Right cardiac atrium (tissue), 5 donors: Measurements from ENCODE around the gene FCER1G. TPM values are rescaled to one million over a fixed set of nuclear protein-coding genes. Genes with fewer than 3 reads are reported as not detected.
A peak's percentile ranks its signal among the peaks of the same experiment; 100 is the strongest.

Experiments
- ATAC-seq, 2 donors: fragments of 200-7000 bp; cut with Tn5 transposase; one replicate each; pipeline versions ENCODE4 v1.8.0 to v1.9.1; 2020; ENCODE audit warnings: moderate library complexity in 2 of 2, mild to moderate bottlenecking in 1 of 2
- DNase-seq, 3 donors: peaks; one replicate each; pipeline ENCODE4 v3.0.0-alpha.2; 2020
- H3K27ac ChIP-seq: one replicate; pipeline ENCODE4 v1.5.1; 2013; ENCODE audit warnings: mild to moderate bottlenecking, low read length, control low read depth, moderate library complexity
- H3K27me3 ChIP-seq: one replicate; pipeline ENCODE4 v1.6.1; 2013; ENCODE audit not compliant: control insufficient read depth, insufficient read depth
- H3K4me1 ChIP-seq: one replicate; pipeline ENCODE4 v1.6.1; 2013; ENCODE audit warnings: low read length; ENCODE audit not compliant: control insufficient read depth, insufficient read depth
- H3K4me3 ChIP-seq: one replicate; pipeline ENCODE4 v1.5.1; 2013; ENCODE audit warnings: low read length, control low read depth
- H3K9me3 ChIP-seq: one replicate; pipeline ENCODE4 v1.6.1; 2013; ENCODE audit warnings: low read length; ENCODE audit not compliant: control insufficient read depth
- WGBS: extraction: QIAGEN DNeasy Blood & Tissue Kit; methylation state at CpG from one replicate; pipeline ENCODE4 v1.1.7; 2013; 5-methylcytosine and 5-hydroxymethylcytosine counted together
- intact Hi-C, 4 donors: fragments of 100-400 bp; cut with DNase I; formaldehyde crosslinking; loops; one replicate each; pipeline versions ENCODE4 v1.11.0 to v1.14.0; 2022 to 2023
- polyA plus RNA-seq: library from polyadenylated mRNA; stranded (reverse); fragments of 200-250 nt; gene quantifications from one replicate; pipeline ENCODE4 v1.2.3, GENCODE V29; 2013
- total RNA-seq, 4 donors: library from RNA; stranded (reverse); fragmentation: NEBNext Ultra II Directional; extraction: Animal tissue kit (Norgen Biotek cat#: 25700); gene quantifications; one replicate each; pipeline ENCODE4 v1.2.1, GENCODE V29; 2021
- donor health status: healthy with polysubstance abuse.
- donor health status: DM: no; HTN: yes; CAD: no.
- donor health status: DM: no; HTN: no; CAD: no.
- donor health status: DM: no; HTN: yes; CAD: no; lungs with severe emphysema.
- donor health status: DM: yes; HTN: yes; CAD: no.

FCER1G gene
- total and polyA plus RNA-seq, 5 donors: 23.3 to 44.3 (median 33.4) TPM

DNA sequence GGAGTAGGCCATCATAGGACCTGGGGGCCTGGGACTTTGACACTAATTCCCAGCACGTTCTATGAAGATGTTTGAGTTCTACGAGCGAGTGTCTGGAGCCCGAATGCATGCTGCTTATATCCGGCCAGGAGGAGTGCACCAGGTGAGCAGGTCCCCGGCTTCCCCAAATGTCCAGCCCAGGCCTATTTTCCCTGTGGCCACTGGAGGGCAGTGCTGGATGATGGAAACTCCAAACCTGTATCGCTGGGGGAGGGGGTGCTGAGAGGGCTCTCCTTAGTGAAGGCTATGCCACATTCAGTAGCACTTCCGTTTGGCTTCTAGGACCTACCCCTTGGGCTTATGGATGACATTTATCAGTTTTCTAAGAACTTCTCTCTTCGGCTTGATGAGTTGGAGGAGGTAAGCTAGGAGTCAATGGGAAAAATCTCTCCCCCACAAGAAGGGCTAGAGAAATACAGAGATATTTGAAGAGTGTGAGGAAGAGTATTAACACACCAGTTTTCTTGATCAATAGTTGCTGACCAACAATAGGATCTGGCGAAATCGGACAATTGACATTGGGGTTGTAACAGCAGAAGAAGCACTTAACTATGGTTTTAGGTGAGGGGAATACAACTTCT is 5.2 kb upstream of the FCER1G start:
- Histone ChIP-seq H3K4me1 (peaks cover 6% of the 10 kb centered on the region), H3K4me3 (no peak overlapping the region), H3K9me3 (no peaks in the 10 kb centered on the region), H3K27ac (no peak overlapping the region), H3K27me3 (no peaks in the 10 kb centered on the region)
- ATAC-seq (peak; percentile 51 to 54), DNase-seq (peak; percentile 83 to 90 (median 83))
- intact Hi-C loops: no loop called here
- 33% methylated on average over 11 of the region's 11 CpGs for WGBS

DNA sequence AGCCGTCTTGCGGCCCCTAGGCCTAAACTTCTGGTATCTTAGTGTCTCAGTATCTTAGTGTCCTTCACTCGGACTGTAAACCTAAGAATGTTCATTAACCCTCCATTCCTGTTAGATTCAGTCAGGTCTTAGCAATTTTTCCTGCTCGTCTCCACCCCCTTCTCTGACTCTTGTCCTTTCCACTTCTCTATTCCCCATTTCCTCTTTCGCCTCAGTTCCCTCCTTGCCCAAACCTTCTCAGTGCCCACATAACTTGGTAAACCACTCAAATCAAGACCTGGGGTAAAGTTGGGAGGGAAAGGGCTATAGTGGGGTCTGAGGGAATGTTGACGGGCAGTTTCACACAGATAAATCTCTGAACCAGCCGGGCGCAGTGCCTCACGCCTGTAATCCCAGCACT is 726 bp upstream of the FCER1G start:
- Histone ChIP-seq H3K27me3 (no peaks in the 10 kb centered on the region), H3K27ac (no peak overlapping the region), H3K9me3 (no peaks in the 10 kb centered on the region), H3K4me1 (peaks cover 3% of the 10 kb centered on the region), H3K4me3 (no peak overlapping the region)
- DNase-seq: peak in 1 of 3 donors; percentile 34
- intact Hi-C loops: no loop called here
- ATAC-seq: no peak
- whole genome bisulfite sequencing: 86% methylated on average over 9 of the region's 9 CpGs

DNA sequence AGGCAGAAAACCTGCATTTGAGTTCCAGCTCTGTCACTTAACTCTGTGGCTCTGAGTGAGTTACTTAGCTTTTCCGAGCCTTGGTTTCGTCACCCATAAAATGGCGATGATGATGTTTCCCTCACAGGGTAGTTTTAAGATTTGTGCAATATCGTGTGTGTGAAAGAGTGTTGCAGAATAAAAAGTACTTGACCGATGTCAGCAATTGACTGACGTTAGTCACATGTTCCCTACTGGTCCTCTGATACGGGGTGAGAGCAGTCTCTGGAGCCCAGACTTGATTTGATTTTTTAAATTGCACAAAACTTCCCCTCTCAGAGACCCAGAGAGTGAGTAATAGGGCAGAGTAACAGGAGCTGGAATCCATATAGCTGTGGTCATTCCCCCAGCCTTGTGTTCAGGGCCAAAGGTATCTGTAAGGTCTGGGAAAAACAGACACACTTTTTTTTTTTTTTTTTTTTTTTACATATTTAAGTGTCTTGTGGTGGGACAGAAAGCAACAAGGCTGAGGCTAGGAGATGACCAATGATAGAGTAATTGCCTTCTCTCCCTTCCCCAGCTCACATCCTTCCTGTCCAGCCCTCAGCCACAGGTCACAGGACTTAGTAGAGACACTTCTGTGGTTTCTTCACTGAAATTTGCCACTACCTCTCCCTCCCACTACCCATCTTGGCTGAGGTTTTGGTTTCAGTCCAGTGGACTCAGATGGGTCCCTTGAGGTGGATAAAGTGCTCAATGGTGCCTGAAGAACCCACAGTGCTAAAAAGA is 2.0 kb downstream of the FCER1G start:
- Histone ChIP-seq H3K9me3 (no peaks in the 10 kb centered on the region), H3K4me3 (peak overlapping the region; percentile 33), H3K27ac (peak overlapping the region; percentile 97), H3K4me1 (peaks cover 3% of the 10 kb centered on the region), H3K27me3 (no peaks in the 10 kb centered on the region)
- intact Hi-C loops: no loop called here
- 25% methylated on average over 7 of the region's 7 CpGs for WGBS
- peak; percentile 70 to 86 for ATAC-seq
- DNase-seq: peak in 2 of 3 donors; percentile 40 to 41

DNA sequence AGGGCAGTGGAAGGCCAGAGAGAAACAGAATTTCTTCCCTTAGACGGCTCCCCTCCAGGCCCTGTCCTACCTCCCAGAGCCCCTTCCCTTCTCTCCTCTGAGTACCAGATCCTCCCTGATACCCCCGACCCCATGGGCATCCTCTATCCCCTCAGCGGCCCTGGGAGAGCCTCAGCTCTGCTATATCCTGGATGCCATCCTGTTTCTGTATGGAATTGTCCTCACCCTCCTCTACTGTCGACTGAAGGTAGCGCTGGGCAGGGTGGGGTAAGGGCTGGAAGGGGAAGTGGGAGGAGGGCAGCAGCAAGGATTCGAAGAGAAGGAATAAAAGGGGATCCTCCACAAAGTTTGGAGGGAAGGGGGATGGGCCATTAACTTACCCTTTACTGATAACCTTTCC is 2.7 kb downstream of the FCER1G start:
- Histone ChIP-seq H3K4me3 (no peak overlapping the region), H3K27ac (peak overlapping the region; percentile 76)
- peak in 1 of 2 donors; percentile 4 for ATAC-seq

DNA sequence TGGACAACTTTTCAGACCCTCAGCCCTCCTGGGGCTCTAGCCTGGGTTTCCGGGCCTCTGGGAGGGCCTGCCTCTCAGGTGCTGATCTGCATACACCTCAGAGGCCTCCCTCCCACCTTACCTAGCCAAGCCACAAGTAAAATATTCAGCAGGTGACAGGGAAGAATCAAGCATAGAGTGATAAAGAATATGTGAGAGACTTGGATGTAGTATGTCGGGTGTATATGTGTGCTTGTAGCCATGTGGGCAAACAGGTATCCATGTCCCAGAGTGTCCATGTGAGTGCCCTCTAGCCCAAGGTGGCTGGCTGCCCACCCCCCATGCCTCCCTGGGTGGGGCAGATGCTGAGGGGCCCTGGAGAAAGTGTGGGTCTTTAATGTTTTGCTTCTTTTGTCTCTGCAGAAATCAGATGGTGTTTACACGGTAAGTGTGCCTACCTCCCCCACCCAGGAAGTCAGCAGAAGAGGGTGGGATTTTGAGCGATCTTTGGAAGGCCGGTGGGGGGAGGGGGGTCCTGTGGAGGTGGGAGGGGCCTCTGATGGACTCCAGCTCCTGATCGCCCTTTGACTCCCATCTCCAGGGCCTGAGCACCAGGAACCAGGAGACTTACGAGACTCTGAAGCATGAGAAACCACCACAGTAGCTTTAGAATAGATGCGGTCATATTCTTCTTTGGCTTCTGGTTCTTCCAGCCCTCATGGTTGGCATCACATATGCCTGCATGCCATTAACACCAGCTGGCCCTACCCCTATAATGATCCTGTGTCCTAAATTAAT is 3.4 kb downstream of the FCER1G start:
- Histone ChIP-seq H3K27me3 (no peaks in the 10 kb centered on the region), H3K27ac (no peak overlapping the region)

More for the DNA sequence above, 2.7 kb downstream of the FCER1G start:
- peaks cover 3% of the 10 kb centered on the region for H3K4me1 ChIP-seq
- intact Hi-C loops: no loop called here
- peak in 2 of 3 donors; percentile 10 to 44 for DNase-seq
- WGBS: 68% methylated on average over 6 of the region's 6 CpGs
- H3K27me3 ChIP-seq: no peaks in the 10 kb centered on the region
- no peaks in the 10 kb centered on the region for H3K9me3 ChIP-seq

GRCh38 chr1:161219078-161219892 is 4.2 kb downstream of the FCER1G start:
- Histone ChIP-seq H3K4me1 (peaks cover 3% of the 10 kb centered on the region), H3K27ac (no peak overlapping the region), H3K4me3 (no peak overlapping the region), H3K27me3 (no peaks in the 10 kb centered on the region), H3K9me3 (no peaks in the 10 kb centered on the region)
- no peak for ATAC-seq
- 91% methylated on average over 5 of the region's 5 CpGs for WGBS
- DNase-seq: no peak
- intact Hi-C loops: no loop called here

More for the DNA sequence above, 3.4 kb downstream of the FCER1G start:
- intact Hi-C loops: no loop called here
- no peaks in the 10 kb centered on the region for H3K9me3 ChIP-seq
- H3K4me3 ChIP-seq: no peak overlapping the region
- peaks cover 3% of the 10 kb centered on the region for H3K4me1 ChIP-seq
- ATAC-seq: no peak
- DNase-seq: peak in 2 of 3 donors; percentile 50
- 72% methylated on average over 8 of the region's 8 CpGs for WGBS

DNA sequence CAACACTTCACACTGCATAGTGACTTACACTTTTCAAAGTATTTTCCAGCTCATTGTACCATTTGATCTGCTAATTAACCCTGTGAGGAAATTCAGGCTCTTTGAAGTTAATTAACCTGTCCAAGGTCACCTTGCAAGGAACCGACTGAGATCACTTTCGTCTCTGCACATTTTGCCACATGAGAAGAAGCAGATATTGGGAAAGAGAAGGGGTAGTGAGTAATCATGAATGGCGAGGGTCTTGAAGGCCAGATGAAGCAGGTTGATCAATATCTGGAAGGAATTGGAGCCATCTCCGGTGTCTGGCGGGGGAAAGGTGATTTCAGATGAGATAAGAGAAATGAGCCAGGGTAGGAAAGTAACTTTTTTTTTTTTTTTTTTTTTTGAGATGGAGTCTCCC is 4.9 kb downstream of the FCER1G start:
- intact Hi-C loops: no loop called here
- DNase-seq: no peak
- no peak overlapping the region for H3K4me3 ChIP-seq
- H3K27ac ChIP-seq: no peak overlapping the region
- WGBS: 87% methylated on average over 5 of the region's 5 CpGs
- peaks cover 3% of the 10 kb centered on the region for H3K4me1 ChIP-seq
- no peak for ATAC-seq
- no peaks in the 10 kb centered on the region for H3K27me3 ChIP-seq
- no peaks in the 10 kb centered on the region for H3K9me3 ChIP-seq

- WGBS: 67% methylated on average over 6 of the region's 6 CpGs
- Histone ChIP-seq H3K4me1 (peaks cover 6% of the 10 kb centered on the region), H3K27ac (no peak overlapping the region), H3K27me3 (no peaks in the 10 kb centered on the region), H3K9me3 (no peaks in the 10 kb centered on the region), H3K4me3 (no peak overlapping the region)
- peak in 1 of 3 donors; percentile 22 for DNase-seq
- no peak for ATAC-seq
- intact Hi-C loops: no loop called here
Observed at GRCh38 chr1:161222175-161223019, 7.3 kb downstream of the FCER1G start.

GRCh38 chr1:161223805-161224694 is 9.0 kb downstream of the FCER1G start:
- H3K27me3 ChIP-seq: no peaks in the 10 kb centered on the region
- no peak overlapping the region for H3K27ac ChIP-seq
- intact Hi-C loops: no loop called here
- no peak for DNase-seq
- H3K4me1 ChIP-seq: peaks cover 6% of the 10 kb centered on the region
- no peak overlapping the region for H3K4me3 ChIP-seq
- no peaks in the 10 kb centered on the region for H3K9me3 ChIP-seq
- ATAC-seq: no peak
- 90% methylated on average over 7 of the region's 7 CpGs for WGBS
